Keratinocyte (primary cell): ENCODE measurements around the gene TBC1D19. TPM values are rescaled to one million over a fixed set of nuclear protein-coding genes. Genes with fewer than 3 reads are reported as not detected.

Experiments used
- DNase-seq: peaks from one replicate; pipeline ENCODE4 v3.0.0-alpha.2; 2011; ENCODE audit warnings: low read depth, missing footprints, low spot score
- FAIRE-seq: peaks from 2 replicates; lab custom pipeline; 2011; peaks lifted over from hg19 to GRCh38; lab: Jason Lieb, UNC
- H2AFZ ChIP-seq: 2 replicates; pipeline ENCODE4 v1.6.0; 2012; ENCODE audit warnings: low read length, control low read depth, inconsistent platforms; ENCODE audit not compliant: control insufficient read depth
- H3K27ac ChIP-seq: 2 replicates; pipeline ENCODE4 v1.5.1; 2011; ENCODE audit warnings: low read length; ENCODE audit not compliant: control insufficient read depth, insufficient read depth
- H3K27me3 ChIP-seq: 3 replicates; pipeline ENCODE4 v1.6.0; 2011; ENCODE audit warnings: low read length; ENCODE audit not compliant: control insufficient read depth, insufficient read depth; ENCODE audit errors: extremely low read depth
- H3K36me3 ChIP-seq, 2 experiments: 2 replicates in 1 of 2; 3 replicates in 1 of 2; pipeline ENCODE4 v1.5.1; 2011; ENCODE audit warnings: low read length in 2 of 2, mild to moderate bottlenecking in 1 of 2; ENCODE audit not compliant: control insufficient read depth in 2 of 2, insufficient read depth in 2 of 2; ENCODE audit errors: extremely low read depth in 1 of 2
- H3K4me1 ChIP-seq: 3 replicates; pipeline ENCODE4 v1.5.1; 2011; ENCODE audit warnings: low read length; ENCODE audit not compliant: control insufficient read depth, insufficient read depth; ENCODE audit errors: extremely low read depth
- H3K4me2 ChIP-seq: 3 replicates; pipeline ENCODE4 v1.6.0; 2011; ENCODE audit warnings: low read depth, low read length; ENCODE audit not compliant: control insufficient read depth, insufficient read depth; ENCODE audit errors: extremely low read depth
- H3K4me3 ChIP-seq, 3 experiments: fragments of 200-600 bp in 1 of 3; sonication (generic) in 1 of 3; 2 replicates in 2 of 3; 3 replicates in 1 of 3; pipeline ENCODE4 v1.5.1; 2011 to 2016; ENCODE audit warnings: low read length in 3 of 3, mild to moderate bottlenecking in 3 of 3, control low read depth in 2 of 3, inconsistent platforms in 1 of 3, low read depth in 1 of 3, mixed read lengths in 1 of 3, mixed run types in 1 of 3, moderate library complexity in 1 of 3; ENCODE audit not compliant: control insufficient read depth in 2 of 3, insufficient read depth in 2 of 3; ENCODE audit errors: extremely low read depth in 1 of 3
- H3K79me2 ChIP-seq: 2 replicates; pipeline ENCODE4 v1.6.0; 2012; ENCODE audit warnings: low read length; ENCODE audit not compliant: control insufficient read depth, insufficient read depth
- H3K9ac ChIP-seq: 3 replicates; pipeline ENCODE4 v1.6.0; 2011; ENCODE audit warnings: low read length; ENCODE audit not compliant: control insufficient read depth, insufficient read depth; ENCODE audit errors: extremely low read depth
- H3K9me1 ChIP-seq: 3 replicates; pipeline ENCODE4 v1.6.0; 2011; ENCODE audit warnings: low read length; ENCODE audit not compliant: control insufficient read depth, insufficient read depth; ENCODE audit errors: extremely low read depth
- H3K9me3 ChIP-seq: 2 replicates; pipeline ENCODE4 v1.5.1; 2012; ENCODE audit warnings: low read depth, low read length; ENCODE audit not compliant: control insufficient read depth
- H4K20me1 ChIP-seq: 3 replicates; pipeline ENCODE4 v1.6.0; 2011; ENCODE audit warnings: low read length; ENCODE audit not compliant: control insufficient read depth, insufficient read depth; ENCODE audit errors: extremely low read depth
- EZH2 ChIP-seq: IDR thresholded peaks from one replicate; pipeline ENCODE4 v1.6.1; 2012; ENCODE audit warnings: inconsistent platforms, mild to moderate bottlenecking, low read length, moderate library complexity
- dilution Hi-C: fragments of 300-500 bp; cut with MboI; formaldehyde crosslinking; loops from one replicate; pipeline ENCODE4 v1.7.0; 2020; ENCODE audit warnings: low sequenced_read_pairs; ENCODE audit not compliant: extremely low pct_ligation_motif_present
- polyA plus RNA-seq, 5 experiments: library from polyadenylated mRNA; depleted of rRNA in 3 of 5; stranded (reverse) in 3 of 5; stranded (forward) in 1 of 5; unstranded in 1 of 5; fragments of >200 nt; gene quantifications; 1 replicate in 1 of 5; 2 replicates in 3 of 5; 3 replicates in 1 of 5; pipeline versions ENCODE4 v1.2.1 to v1.2.3, GENCODE V29; 2011 to 2012; ENCODE audit warnings: missing spikeins in 2 of 5, low read depth in 1 of 5, low replicate concordance in 1 of 5
- TF ChIP-seq, protein P1 (sequence below), 3 experiments: IDR thresholded peaks in 1 of 3; conservative IDR thresholded peaks in 1 of 3; optimal IDR thresholded peaks in 1 of 3; 2 replicates in 2 of 3; 3 replicates in 1 of 3; pipeline versions ENCODE3 to v1.5.1; 2011; ENCODE audit warnings: low read length in 3 of 3, mild to moderate bottlenecking in 3 of 3, moderate library complexity in 2 of 3, control low read depth in 1 of 3, inconsistent platforms in 1 of 3; ENCODE audit not compliant: insufficient read depth in 2 of 3; ENCODE audit errors: extremely low read depth in 1 of 3

Gene TBC1D19
- polyA plus RNA-seq, 1 donor (not counting 4 experiments of a cell fraction or from before 2014, with no cell fraction given), result 11.3 TPM

- Histone ChIP-seq H3K27me3 (no peaks in the 10 kb centered on the region), H3K9me1 (no peaks in the 10 kb centered on the region), H3K79me2 (peaks cover 10% of the 10 kb centered on the region), H2AFZ (no peak overlapping the region), H3K4me3 (no peak overlapping the region), H3K4me1 (peaks cover 11% of the 10 kb centered on the region), H3K4me2 (no peak overlapping the region), H3K9ac (no peak overlapping the region), H3K36me3 (no peaks in the 10 kb centered on the region), H3K27ac (no peak overlapping the region), H4K20me1 (no peaks in the 10 kb centered on the region), H3K9me3 (no peaks in the 10 kb centered on the region)
- FAIRE-seq, result no peak
- dilution Hi-C loops, result no loop called here
- TF ChIP-seq, protein P1, sequence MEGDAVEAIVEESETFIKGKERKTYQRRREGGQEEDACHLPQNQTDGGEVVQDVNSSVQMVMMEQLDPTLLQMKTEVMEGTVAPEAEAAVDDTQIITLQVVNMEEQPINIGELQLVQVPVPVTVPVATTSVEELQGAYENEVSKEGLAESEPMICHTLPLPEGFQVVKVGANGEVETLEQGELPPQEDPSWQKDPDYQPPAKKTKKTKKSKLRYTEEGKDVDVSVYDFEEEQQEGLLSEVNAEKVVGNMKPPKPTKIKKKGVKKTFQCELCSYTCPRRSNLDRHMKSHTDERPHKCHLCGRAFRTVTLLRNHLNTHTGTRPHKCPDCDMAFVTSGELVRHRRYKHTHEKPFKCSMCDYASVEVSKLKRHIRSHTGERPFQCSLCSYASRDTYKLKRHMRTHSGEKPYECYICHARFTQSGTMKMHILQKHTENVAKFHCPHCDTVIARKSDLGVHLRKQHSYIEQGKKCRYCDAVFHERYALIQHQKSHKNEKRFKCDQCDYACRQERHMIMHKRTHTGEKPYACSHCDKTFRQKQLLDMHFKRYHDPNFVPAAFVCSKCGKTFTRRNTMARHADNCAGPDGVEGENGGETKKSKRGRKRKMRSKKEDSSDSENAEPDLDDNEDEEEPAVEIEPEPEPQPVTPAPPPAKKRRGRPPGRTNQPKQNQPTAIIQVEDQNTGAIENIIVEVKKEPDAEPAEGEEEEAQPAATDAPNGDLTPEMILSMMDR (optimal IDR thresholded peaks at IDR 0.05 in 1 of 3, IDR thresholded peaks at IDR 0.05 in 1 of 3, conservative IDR thresholded peaks at IDR 0.05 in 1 of 3; ENCODE audit: extremely low read depth in 1 of 3, insufficient read depth in 2 of 3, low read length in 3 of 3), result no peak
- no peak for DNase-seq
These were observed 10.9 kb downstream of the TBC1D19 start for GRCh38 chr4:26594778-26595177.

DNA sequence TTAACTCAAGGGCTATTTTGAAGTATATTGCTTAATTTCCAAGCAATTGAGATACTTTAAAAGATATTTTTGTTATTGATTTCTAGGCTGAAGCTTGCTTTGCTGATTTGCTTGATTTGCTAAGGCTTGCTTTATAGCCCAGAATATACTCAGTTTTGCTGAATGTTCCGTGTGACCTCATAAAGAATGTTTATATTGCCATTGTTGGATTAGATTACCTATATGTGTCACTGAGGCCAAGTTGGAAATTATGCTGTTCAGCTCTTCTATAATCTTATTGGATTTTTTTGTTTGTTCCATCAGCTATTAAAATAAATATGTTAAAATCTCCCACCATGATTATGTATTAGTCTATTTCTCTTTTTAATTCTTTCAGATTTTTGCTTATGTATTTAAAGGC is 13.0 kb downstream of the TBC1D19 start:
- TF ChIP-seq EZH2, result no peak
- TF ChIP-seq, protein P1 (optimal IDR thresholded peaks at IDR 0.05 in 1 of 3, IDR thresholded peaks at IDR 0.05 in 1 of 3, conservative IDR thresholded peaks at IDR 0.05 in 1 of 3; ENCODE audit: extremely low read depth in 1 of 3, insufficient read depth in 2 of 3, low read length in 3 of 3), result no peak
- Histone ChIP-seq H3K36me3 (no peaks in the 10 kb centered on the region), H3K27ac (no peak overlapping the region), H3K4me2 (no peak overlapping the region), H4K20me1 (no peaks in the 10 kb centered on the region), H3K79me2 (peaks cover 6% of the 10 kb centered on the region), H3K9me1 (no peaks in the 10 kb centered on the region), H2AFZ (no peak overlapping the region), H3K4me3 (no peak overlapping the region), H3K9ac (no peak overlapping the region), H3K27me3 (no peaks in the 10 kb centered on the region), H3K4me1 (no peaks in the 10 kb centered on the region), H3K9me3 (no peaks in the 10 kb centered on the region)
- FAIRE-seq, result no peak
- dilution Hi-C loops, result no loop called here
- DNase-seq, result no peak
